GM12801 (cell line): ENCODE measurements around the gene LRRC28.

Source experiments
- CTCF ChIP-seq: IDR thresholded peaks from one replicate; pipeline ENCODE4 v1.5.1; 2011; ENCODE audit warnings: control low read depth; ENCODE audit not compliant: insufficient read length; ENCODE audit errors: extremely low read depth

LRRC28 gene

GRCh38 chr15:99359769-99360168 lies 108.5 kb downstream of the LRRC28 start:
- TF ChIP-seq CTCF, result no peak

GRCh38 chr15:99361545-99362185 lies 110.4 kb downstream of the LRRC28 start:
- no peak for TF ChIP-seq CTCF

GRCh38 chr15:99365242-99365641 lies 114.0 kb downstream of the LRRC28 start:
- no peak for TF ChIP-seq CTCF

GRCh38 chr15:99366013-99366412 lies 114.7 kb downstream of the LRRC28 start:
- no peak for TF ChIP-seq CTCF

- no peak for TF ChIP-seq CTCF
These were observed 117.5 kb downstream of the LRRC28 start for GRCh38 chr15:99368743-99369142.

GRCh38 chr15:99369196-99369595 lies 117.9 kb downstream of the LRRC28 start:
- no peak for TF ChIP-seq CTCF

GRCh38 chr15:99371180-99372103 lies 120.2 kb downstream of the LRRC28 start:
- no peak for TF ChIP-seq CTCF
